HG03095 (cell line): ENCODE measurements around the gene ITGB5.

Experiments
- ATAC-seq: cut with Tn5 transposase; IDR thresholded peaks from one replicate; pipeline ENCODE4 v1.9.1; 2021; ENCODE audit warnings: moderate library complexity; ENCODE audit not compliant: unreplicated experiment

The ITGB5 gene

GRCh38 chr3:124773351-124774326 lies 113.5 kb downstream of the ITGB5 start:
- ATAC-seq = no peak

- ATAC-seq = no peak
These were observed 114.9 kb downstream of the ITGB5 start for GRCh38 chr3:124772081-124772831.

- ATAC-seq = no peak
These were observed 116.1 kb downstream of the ITGB5 start for GRCh38 chr3:124771083-124771445.

- no peak for ATAC-seq
These were observed 116.7 kb downstream of the ITGB5 start for GRCh38 chr3:124770336-124771082.

GRCh38 chr3:124769462-124769861 lies 117.7 kb downstream of the ITGB5 start:
- ATAC-seq = no peak

- no peak for ATAC-seq
These were observed 118.4 kb downstream of the ITGB5 start for GRCh38 chr3:124768812-124769211.

GRCh38 chr3:124767691-124768090 lies 119.5 kb downstream of the ITGB5 start:
- no peak for ATAC-seq

- ATAC-seq = no peak
These were observed 119.9 kb downstream of the ITGB5 start for GRCh38 chr3:124767264-124767663.

- ATAC-seq = no peak
These were observed 120.8 kb downstream of the ITGB5 start for GRCh38 chr3:124766113-124767095.

GRCh38 chr3:124765197-124765840 lies 121.8 kb downstream of the ITGB5 start:
- no peak for ATAC-seq

GRCh38 chr3:124764746-124765145 lies 122.4 kb downstream of the ITGB5 start:
- no peak for ATAC-seq

- ATAC-seq = no peak
These were observed 123.4 kb downstream of the ITGB5 start for GRCh38 chr3:124763644-124764358.

GRCh38 chr3:124763206-124763605 lies 124.0 kb downstream of the ITGB5 start:
- no peak for ATAC-seq

GRCh38 chr3:124762661-124763011 lies 124.5 kb downstream of the ITGB5 start:
- ATAC-seq = no peak

- ATAC-seq = no peak
These were observed 125.1 kb downstream of the ITGB5 start for GRCh38 chr3:124761935-124762660.

GRCh38 chr3:124761250-124761796 lies 125.8 kb downstream of the ITGB5 start:
- ATAC-seq = peak; percentile 57

- no peak for ATAC-seq
These were observed 126.6 kb downstream of the ITGB5 start for GRCh38 chr3:124760601-124761000.
